GM19043 (cell line): ENCODE data around the gene PTCHD4.

Source experiments
- ATAC-seq: cut with Tn5 transposase; IDR thresholded peaks from one replicate; pipeline ENCODE4 v1.9.1; 2021; ENCODE audit warnings: low read depth; ENCODE audit not compliant: unreplicated experiment

PTCHD4 gene

GRCh38 chr6:48061265-48061990 is 49.6 kb downstream of the PTCHD4 start:
- no peak for ATAC-seq
